ENCODE measurements around the gene NUCKS1. TPM values are rescaled to one million over a fixed set of nuclear protein-coding genes. Genes with fewer than 3 reads are reported as not detected.

Gene NUCKS1
- total and polyA plus RNA-seq, 10 of the 15 experiments (the other 5 are each of a cell fraction or from before 2014, with no cell fraction given) = 40.5 to 135 (median 55.5) TPM

- 0 out of 2 replicates have a peak, but pooled peaks have one; percentile 22 for TF ChIP-seq RELB (IDR thresholded peaks at IDR 0.05; ENCODE audit: low read depth)
- peak; percentile 66 for TF ChIP-seq RUNX3 (IDR thresholded peaks at IDR 0.05; ENCODE audit: low read length)
- TF ChIP-seq IKZF2 (IDR thresholded peaks at IDR 0.05) = peak; percentile 46 to 55; a peak in 2 of 4 replicates
- TF ChIP-seq USF1 (IDR thresholded peaks at IDR 0.05; ENCODE audit: borderline replicate concordance, extremely low read length, insufficient read depth, low read depth, low read length) = peak; percentile 58
- TF ChIP-seq BCL3 (IDR thresholded peaks at IDR 0.05; ENCODE audit: borderline replicate concordance, insufficient read depth, low read depth, low read length, poor library complexity, severe bottlenecking) = no peak
- peak; percentile 50; the same call in 1 of the 2 replicates for TF ChIP-seq RAD51 (IDR thresholded peaks at IDR 0.05)
- TF ChIP-seq IKZF1 (conservative IDR thresholded peaks at IDR 0.05) = peak; percentile 47
- peak in 1 of 2 experiments; percentile 61; a peak in 1 of 4 replicates for TF ChIP-seq BHLHE40 (IDR thresholded peaks at IDR 0.05; ENCODE audit: borderline replicate concordance in 1 of 2, low read depth in 2 of 2, low read length in 1 of 2)
Measured at GRCh38 chr1:205665201-205666045, 84.6 kb downstream of the NUCKS1 start (continued).

Measured in GM12878 (cell line).